NCI-H82 (cell line): Measurements from ENCODE around the gene GNB3.
A peak's percentile ranks its signal among the peaks of the same experiment; 100 is the strongest.

Source experiments
- DNase-seq: peaks from one replicate; lab custom pipeline; 2025; lab: John Stamatoyannopoulos, UW

Gene GNB3

DNA sequence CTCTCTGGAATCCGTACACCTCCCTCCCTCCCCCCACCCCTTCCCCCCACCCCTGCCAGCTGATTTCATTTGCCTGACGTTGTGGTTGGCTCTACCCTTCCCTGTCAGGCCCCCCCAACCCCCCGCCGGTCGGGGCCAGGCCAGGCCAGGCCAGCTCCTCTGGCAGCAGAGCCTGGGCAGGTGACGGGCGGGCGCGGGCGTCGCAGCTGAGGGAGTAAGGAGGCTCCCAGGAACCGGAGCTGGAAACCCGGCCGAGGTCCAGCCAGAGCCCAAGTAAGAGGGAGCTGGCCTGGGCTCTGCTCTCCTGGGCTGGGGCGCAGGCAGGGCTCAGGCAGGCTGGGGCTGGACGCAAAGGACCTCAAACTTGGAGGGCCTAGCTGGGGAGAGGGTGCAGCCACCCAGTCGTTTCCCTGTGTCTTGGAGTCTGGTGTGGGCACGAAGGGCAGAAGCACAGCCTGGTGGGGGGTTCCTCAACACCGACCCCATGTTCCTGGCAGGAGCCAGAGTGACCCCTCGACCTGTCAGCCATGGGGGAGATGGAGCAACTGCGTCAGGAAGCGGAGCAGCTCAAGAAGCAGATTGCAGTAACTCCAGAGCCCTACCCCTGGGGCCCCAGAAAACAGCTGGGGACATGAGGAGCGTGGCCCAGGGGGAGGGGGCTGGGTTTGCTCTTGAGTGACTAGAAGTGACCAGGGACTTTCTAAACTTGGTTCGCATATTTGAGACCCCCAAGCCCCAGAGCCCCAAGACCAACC is at the start of gene GNB3:
Gene GNB3 (plus strand): TSS at position 165 of the 755 bp plus-strand sequence. CDS start 363 bp downstream, at position 528.
- peak; percentile 80 for DNase-seq

DNA sequence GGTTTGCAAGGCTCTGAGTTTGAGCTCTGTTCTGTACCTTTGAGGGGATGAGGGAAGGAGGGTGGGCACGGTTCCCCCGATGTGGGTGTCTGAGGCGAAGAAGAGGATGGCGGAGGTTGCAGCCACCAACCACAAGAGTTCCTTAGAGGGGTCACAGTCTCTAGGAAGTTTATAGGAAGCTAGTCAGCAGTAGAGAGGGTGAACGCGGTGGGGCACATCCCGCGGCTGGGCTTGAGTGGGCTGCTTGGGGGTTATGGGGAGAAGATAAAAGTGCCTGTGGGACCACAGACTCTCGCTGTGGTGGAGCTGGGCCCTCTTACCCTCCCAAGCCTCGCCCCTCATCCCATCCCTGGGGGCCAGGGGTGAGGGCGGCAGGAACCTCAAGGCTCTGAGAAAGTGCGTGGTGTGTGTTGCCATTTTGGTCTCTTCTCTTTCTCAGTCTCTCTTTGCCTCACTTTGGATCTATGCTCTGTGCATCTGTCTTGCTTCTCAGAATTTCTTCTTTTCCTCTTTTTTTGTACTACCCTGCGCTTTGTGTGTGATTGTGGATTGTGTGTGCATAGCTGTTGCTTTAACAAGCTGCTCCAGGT is 48.7 kb upstream of the GNB3 start:
- DNase-seq = no peak

DNA sequence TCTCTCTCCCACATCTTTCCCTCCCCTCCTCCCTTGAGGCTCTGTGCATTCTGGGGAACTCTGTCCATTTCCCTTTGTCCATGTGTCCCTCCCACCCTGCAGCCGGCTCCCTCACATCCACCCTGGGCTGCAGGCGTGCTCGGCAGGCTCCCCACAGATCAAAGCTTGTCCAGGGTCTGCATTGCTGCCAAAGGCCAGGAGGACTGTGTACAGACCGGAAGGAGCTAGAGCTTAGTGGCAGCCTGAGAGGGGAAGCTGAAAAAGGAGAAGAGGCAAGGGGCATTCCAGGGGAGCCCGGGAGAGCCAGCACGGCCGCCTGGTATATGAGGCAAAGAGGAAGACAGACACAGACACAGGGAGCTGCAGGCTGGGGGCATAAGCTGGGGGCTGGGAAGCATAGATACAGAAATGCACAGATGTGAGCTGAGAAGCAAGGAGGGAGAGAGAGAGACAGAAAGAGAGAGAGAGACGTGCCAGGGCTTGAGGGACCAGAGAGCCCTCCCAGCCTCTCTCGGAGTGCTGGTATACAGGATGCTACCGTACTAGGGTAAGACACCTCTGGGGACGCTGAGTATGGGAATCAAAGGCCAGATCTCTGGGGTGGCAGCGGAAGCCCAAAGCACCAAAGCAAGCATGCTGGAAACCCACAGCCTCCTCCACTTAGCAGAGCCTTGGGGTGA is 48.1 kb upstream of the GNB3 start:
- no peak for DNase-seq

DNA sequence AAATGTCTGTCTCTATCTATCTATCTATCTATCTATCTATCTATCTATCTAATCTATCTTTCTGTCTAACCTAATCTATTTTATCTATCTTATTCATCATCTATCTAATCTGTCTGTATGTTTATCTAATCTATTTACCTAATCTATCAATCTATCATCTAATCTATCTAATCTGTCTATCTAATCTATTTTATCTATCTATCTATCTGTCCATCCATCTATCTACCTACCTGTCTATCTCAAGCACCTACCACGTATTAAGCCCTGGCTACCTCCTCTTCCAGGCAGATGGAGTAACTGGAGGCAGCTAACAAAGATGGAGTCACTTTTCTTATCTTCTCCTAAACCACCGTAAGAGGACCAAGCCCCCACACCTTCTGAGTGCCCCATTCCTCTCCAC is 45.6 kb upstream of the GNB3 start:
- no peak for DNase-seq

DNA sequence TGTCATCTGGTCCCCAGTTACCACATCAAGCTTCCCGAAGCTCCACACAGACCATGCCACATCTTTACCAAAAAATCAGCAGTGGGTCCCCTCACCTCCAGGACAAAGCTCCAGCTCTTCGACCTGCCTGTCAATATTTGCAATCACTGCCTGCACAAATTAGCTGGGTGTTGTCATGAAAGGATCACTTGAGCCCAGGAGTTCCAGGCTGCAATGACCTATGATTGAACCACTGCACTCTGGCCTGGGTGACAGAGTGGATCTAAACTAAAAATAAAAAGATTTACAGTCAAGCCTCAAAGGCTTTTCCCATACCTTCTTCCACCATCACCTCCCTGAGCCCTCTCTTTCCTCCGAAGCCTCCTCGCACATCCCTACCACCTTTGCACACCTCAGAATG is 44.1 kb upstream of the GNB3 start:
- DNase-seq = no peak

DNA sequence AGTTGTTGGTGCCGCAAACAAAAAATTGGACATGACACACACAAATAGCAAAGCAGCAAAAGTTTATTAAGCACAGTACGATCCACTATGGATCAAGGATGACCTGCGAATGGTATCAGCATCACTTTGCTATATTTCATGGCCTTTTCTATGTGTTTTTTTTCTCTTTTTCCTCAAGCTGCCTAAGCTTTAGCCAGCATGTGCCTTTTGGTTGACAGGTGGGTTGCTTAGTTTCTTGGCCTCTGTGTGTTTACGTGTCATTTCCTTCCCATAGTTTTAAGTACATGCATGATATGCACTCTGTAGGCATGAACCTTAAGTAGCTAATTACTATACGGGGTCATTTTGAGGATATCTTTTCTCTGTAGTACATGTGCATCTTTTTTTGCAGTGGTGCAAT is 41.6 kb upstream of the GNB3 start:
- DNase-seq = no peak

DNA sequence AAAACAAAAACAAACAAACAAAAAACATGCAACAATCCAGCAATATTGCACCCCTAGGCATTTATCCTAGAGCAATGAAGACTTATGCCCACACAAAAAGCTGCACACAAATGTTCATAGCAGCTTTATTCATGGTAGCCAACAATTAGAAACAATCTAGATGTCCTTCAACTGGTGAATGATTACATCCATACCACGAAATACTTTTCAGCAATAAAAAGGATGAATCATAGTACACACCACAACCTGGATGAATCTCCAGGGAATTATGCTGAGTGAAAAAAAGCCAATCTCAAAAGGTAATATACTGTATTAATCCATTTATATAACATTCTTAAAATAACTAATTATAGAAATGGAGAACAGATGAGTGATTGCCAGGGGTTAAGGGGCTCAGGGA is 33.6 kb upstream of the GNB3 start:
- DNase-seq = no peak

DNA sequence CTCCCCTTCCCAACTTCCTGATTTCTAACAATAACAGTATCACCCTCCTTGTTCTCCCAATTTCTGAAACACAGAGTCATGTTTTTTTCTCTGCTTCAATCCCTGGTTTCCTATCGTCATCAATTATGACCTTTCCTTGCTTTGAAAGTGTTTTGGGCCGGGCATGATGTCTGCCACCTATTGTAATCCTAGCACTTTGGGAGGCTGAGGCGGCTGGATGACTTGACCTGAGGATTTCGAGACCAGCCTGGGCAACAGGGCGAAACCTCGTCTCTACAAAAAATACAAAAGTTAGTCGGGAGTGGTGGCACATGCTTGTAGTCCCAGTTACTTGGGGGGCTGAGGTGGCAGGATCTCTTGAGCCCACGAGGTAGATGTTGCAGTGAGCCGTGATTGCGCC is 31.7 kb upstream of the GNB3 start:
- DNase-seq = no peak

DNA sequence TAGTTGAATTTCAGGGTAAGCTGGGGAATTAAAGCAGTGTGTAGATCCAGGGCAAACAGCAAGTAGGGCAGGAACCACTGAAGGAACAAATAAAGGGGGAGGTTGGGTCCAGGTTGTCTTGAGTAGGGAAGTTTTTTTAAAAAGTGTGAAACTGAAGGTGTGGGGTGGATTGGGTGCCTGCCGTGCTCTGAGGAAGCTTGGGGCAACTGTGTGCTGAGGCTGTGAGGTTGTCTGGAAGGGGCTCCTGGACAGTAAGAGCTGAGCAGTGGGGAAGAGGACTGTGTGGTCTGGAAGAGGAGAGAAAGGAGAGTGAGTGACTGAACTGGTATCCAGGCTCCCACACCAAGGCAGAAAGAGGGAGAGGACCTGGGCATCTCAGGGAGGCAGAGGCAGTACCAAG is 30.0 kb upstream of the GNB3 start:
- DNase-seq = no peak

DNA sequence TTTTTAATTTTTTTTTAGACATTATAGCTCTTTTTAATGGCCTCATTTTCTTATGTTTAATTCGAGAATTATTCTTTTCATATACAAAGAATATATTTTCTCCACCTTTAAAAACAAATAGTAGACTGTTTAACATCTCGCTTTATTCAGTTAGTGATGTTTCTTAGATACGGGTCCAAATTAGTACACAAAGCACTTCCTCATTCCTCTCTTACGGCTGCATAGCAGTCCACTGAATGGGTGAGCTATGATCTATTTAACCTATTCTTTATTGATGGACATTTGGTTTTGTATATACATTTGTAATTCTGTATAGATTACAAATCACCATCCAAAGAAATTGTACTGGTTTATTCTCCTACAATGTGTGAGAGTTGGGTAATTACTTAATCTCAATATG is 27.4 kb upstream of the GNB3 start:
- no peak for DNase-seq

DNA sequence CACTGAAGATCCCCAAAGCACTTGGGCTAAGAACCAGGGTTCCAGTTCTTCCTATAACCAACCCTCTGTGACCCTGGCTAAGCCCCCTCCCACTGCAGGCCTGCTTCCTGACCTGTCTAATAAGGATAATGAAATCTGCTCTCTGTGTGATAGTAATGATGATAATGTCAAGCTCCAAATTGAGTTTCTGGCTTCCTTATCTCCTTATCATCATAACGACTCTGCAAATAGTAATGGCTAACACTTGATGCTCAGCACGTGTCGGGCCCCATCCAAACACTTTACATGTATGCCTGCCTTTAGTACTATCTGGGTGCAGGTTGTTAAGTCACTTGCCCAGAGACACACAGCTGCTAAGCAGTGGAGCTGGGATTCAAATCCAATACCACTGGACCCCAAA is 24.1 kb upstream of the GNB3 start:
- no peak for DNase-seq

DNA sequence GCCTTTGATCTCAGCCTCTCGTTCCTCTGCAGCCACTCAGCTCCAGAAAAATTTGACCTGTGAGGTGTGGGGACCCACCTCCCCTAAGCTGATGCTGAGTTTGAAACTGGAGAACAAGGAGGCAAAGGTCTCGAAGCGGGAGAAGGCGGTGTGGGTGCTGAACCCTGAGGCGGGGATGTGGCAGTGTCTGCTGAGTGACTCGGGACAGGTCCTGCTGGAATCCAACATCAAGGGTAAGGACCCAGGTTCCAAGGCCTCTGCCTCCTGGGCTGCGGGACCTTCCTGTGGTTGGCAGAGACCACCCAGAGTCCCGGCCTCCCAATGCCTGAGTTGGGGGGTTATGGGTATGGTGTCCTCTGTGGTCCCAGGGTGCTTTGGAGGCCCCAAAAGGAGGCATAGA is 23.6 kb upstream of the GNB3 start:
- DNase-seq = no peak

DNA sequence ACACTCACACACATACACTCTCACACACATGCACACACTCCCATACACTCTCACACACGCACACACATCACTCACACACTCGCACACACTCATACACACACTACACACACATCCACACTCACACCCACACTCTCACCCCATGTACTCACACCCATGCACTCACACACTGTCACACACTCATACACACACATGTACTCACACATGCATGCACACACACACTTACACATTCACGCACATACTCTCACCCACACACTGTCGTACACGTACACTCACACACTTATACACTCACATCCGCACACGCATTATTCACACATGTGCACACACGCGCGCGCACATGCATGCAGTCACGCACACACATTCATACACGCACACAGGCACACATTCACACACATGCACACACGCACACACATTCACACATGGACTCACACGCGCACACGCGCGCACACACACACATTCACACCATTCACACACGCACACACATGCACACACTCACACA is 23.0 kb upstream of the GNB3 start:
- DNase-seq = no peak

DNA sequence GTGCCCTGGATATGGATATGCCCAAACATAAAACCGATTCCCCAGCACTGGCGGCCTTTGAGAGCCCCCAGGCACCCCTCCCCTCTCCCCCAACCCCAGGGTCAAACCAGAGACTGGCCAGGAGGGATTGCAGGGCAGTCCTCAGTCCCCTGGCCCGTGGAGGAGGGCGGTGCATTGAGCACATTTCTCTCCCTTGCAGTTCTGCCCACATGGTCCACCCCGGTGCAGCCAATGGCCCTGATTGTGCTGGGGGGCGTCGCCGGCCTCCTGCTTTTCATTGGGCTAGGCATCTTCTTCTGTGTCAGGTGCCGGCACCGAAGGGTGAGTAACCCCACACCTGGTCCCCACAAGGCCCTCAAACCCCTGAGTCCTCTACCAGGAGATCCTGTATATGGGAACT is 22.5 kb upstream of the GNB3 start:
- DNase-seq = no peak

DNA sequence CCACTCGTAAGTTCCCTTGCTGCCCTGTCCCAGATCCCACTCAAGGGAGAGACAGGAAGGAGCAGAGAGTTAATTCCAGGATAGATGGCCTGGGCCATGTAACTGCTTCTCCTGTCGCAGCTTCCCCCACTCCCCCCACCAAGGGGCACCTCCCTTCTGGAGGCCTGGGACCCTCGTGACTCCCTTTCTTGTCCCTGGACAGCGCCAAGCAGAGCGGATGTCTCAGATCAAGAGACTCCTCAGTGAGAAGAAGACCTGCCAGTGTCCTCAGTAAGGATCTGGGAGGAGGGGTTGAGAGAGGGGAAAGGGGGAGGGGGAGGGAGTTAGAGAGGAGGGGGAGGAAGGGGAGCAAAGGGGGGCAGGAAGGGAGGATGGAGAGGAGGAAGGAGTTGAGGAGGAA is 22.1 kb upstream of the GNB3 start:
- DNase-seq = no peak

DNA sequence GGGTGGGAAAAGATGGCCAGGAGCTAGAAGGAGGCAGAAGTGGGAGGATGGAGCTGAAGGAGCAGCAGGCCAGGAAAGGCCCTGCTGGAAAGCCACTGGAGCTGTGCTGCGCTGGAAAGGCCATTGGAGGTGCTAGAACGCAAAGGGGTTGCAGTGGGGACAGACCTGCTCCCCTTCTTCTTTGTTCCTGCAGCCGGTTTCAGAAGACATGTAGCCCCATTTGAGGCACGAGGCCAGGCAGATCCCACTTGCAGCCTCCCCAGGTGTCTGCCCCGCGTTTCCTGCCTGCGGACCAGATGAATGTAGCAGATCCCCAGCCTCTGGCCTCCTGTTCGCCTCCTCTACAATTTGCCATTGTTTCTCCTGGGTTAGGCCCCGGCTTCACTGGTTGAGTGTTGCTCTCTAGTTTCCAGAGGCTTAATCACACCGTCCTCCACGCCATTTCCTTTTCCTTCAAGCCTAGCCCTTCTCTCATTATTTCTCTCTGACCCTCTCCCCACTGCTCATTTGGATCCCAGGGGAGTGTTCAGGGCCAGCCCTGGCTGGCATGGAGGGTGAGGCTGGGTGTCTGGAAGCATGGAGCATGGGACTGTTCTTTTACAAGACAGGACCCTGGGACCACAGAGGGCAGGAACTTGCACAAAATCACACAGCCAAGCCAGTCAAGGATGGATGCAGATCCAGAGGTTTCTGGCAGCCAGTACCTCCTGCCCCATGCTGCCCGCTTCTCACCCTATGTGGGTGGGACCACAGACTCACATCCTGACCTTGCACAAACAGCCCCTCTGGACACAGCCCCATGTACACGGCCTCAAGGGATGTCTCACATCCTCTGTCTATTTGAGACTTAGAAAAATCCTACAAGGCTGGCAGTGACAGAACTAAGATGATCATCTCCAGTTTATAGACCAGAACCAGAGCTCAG is 21.4 kb upstream of the GNB3 start:
- no peak for DNase-seq

DNA sequence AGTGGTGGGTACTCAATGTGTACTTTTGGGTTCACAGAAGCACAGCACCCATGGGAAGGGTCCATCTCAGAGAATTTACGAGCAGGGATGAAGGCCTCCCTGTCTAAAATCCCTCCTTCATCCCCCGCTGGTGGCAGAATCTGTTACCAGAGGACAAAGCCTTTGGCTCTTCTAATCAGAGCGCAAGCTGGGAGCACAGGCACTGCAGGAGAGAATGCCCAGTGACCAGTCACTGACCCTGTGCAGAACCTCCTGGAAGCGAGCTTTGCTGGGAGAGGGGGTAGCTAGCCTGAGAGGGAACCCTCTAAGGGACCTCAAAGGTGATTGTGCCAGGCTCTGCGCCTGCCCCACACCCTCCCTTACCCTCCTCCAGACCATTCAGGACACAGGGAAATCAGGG is 20.6 kb upstream of the GNB3 start:
- DNase-seq = no peak

DNA sequence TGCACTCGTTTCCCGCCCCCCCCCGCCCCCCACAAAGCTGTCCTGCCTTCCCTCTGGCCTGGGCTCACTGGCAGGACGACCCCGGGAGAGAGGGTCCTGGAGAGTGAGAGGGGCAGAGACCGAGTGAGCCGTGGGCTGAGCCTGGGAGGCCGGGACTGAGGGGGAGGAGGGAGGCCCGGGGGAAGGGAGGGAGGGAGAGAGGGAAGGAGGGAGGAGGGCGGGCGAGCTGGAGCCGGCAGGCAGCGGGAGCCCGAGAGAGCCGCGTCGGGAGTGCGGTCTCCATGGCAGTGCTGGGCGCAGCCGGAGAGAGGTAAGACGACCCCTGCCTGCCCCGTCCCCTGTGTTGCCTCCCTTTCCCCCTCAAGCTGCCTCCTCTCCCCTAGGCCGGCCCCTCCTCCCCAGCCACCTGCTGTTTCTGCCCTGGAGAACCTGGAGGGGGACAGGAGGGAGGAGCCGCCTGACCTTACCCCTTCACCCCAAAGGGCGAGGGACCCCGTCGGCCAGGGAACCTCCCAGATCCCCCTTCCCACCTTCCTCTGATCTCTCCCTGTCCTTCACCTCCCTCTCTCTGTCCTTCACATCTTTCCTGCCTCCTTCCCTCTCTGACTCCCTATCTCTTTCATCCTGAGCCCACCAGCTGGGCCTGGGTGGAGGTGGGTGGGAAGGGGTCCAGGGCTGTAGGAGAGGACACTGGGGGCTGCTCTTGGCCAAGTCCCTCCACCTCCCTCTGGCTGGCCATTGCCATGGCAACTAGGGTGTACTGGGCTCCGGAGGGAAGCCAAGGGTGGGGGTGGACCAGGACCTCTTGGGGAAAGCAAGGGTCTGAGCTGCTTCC is 18.9 kb upstream of the GNB3 start, which contains the start of gene GPR162:
Gene GPR162 (plus strand): TSS at position 231 of the 835 bp plus-strand sequence. CDS start 2,078 bp downstream, outside the sequence.
- peak; percentile 89 for DNase-seq

DNA sequence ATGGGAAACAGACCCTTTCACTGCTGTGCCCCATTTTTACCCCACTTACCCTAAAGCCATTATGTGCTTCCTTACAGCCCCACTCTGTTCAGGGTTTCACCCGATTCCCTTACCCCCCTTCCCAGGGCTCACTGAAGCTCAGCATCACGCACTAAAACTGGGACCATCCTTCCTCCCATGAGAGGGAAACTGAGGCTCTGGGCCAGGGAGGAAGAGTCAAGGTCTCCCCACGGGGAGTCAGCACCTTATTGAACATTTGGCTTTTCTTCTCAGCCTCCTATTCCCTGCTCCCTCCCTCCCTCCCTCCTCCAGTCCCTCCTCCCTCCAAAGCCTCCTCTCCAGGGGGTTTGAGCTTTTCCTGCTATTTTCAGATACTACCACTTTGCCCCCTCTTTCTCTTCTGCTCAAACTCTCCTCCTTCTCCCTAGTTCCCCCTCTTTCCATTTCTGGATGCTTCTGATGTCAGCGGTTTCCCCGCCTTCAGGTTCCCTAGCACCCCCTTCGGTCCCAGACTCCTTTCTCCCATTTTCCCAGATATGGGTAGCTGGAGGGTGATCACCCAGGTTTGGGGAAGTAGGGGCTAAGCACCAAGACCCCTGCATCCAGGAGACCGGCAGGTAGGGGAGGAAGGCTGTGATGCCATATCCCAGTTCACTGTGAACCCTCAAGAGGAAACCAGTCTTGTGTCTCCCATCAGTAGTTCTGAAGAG is 18.1 kb upstream of the GNB3 start:
- DNase-seq = no peak
